HG03108 (cell line): ENCODE measurements around the gene PLA1A.
"Not testable (repeated sequence)": the region's sequence is repeated elsewhere in the genome, so short reads cannot be mapped to it uniquely, and the experiment has no call there.

Experiments
- ATAC-seq: cut with Tn5 transposase; IDR thresholded peaks from one replicate; pipeline ENCODE4 v1.9.1; 2021; ENCODE audit warnings: moderate library complexity; ENCODE audit not compliant: unreplicated experiment

PLA1A gene

GRCh38 chr3:119579366-119580066 is 18.2 kb upstream of the PLA1A start, which contains the start of gene ADPRH:
TSS of gene ADPRH (plus strand) at chr3:119579492. CDS start at chr3:119582170, 2,678 bp downstream.
- ATAC-seq: peak; percentile 60

- ATAC-seq: peak; percentile 54
Observed at GRCh38 chr3:119580067-119580760, 17.5 kb upstream of the PLA1A start.

- ATAC-seq: no peak
Observed at GRCh38 chr3:119582178-119582577, 15.5 kb upstream of the PLA1A start.

GRCh38 chr3:119585208-119585607 is 12.5 kb upstream of the PLA1A start:
- ATAC-seq: no peak

GRCh38 chr3:119585856-119586570 is 11.7 kb upstream of the PLA1A start:
- no peak for ATAC-seq

- ATAC-seq: no peak
Observed at GRCh38 chr3:119586733-119587172, 10.9 kb upstream of the PLA1A start.

- ATAC-seq: no peak
Observed at GRCh38 chr3:119588112-119588511, 9.6 kb upstream of the PLA1A start.

GRCh38 chr3:119589102-119589773 is 8.4 kb upstream of the PLA1A start:
- ATAC-seq: no peak

GRCh38 chr3:119590706-119591105 is 7.0 kb upstream of the PLA1A start:
- ATAC-seq: no peak

GRCh38 chr3:119592861-119593260 is 4.8 kb upstream of the PLA1A start:
- ATAC-seq: no peak

- ATAC-seq: no peak
Observed at GRCh38 chr3:119594066-119594465, 3.6 kb upstream of the PLA1A start.

- ATAC-seq: not testable (repeated sequence)
Observed at GRCh38 chr3:119594929-119595328, 2.8 kb upstream of the PLA1A start.

- ATAC-seq: no peak
Observed at GRCh38 chr3:119595639-119596334, 1.9 kb upstream of the PLA1A start.

- no peak for ATAC-seq
Observed at GRCh38 chr3:119596398-119596797, 1.3 kb upstream of the PLA1A start.

GRCh38 chr3:119598410-119599098 is 869 bp downstream of the PLA1A start:
- no peak for ATAC-seq

GRCh38 chr3:119599558-119600174 is 2.0 kb downstream of the PLA1A start:
- no peak for ATAC-seq

GRCh38 chr3:119600732-119601131 is 3.0 kb downstream of the PLA1A start:
- ATAC-seq: peak; percentile 65

GRCh38 chr3:119601154-119601553 is 3.5 kb downstream of the PLA1A start:
- ATAC-seq: peak; percentile 5

- no peak for ATAC-seq
Observed at GRCh38 chr3:119602676-119603075, 5.0 kb downstream of the PLA1A start.

- no peak for ATAC-seq
Observed at GRCh38 chr3:119604878-119605277, 7.2 kb downstream of the PLA1A start.
